WTC11 (cell line): ENCODE results near the gene MYL6B. TPM values are rescaled to one million over a fixed set of nuclear protein-coding genes. Genes with fewer than 3 reads are reported as not detected.
A peak's percentile ranks its signal among the peaks of the same experiment; 100 is the strongest.

Experiments used
- ATF2 ChIP-seq: sonication (generic); formaldehyde crosslinking; IDR thresholded peaks from 2 replicates; pipeline ENCODE4 v1.8.1; 2022; ENCODE audit warnings: low read depth, missing genetic modification reagents, borderline replicate concordance
- CBFB ChIP-seq: sonication (generic); formaldehyde crosslinking; IDR thresholded peaks from 2 replicates; pipeline ENCODE4 v1.8.1; 2022; ENCODE audit warnings: mild to moderate bottlenecking, low read depth, missing genetic modification reagents
- CREB1 ChIP-seq: sonication (generic); formaldehyde crosslinking; IDR thresholded peaks from 2 replicates; pipeline ENCODE4 v1.8.0; 2023; ENCODE audit warnings: mild to moderate bottlenecking, missing genetic modification reagents
- CREM ChIP-seq: sonication (generic); formaldehyde crosslinking; IDR thresholded peaks from 2 replicates; pipeline ENCODE4 v1.8.1; 2022; ENCODE audit warnings: mild to moderate bottlenecking, missing genetic modification reagents, moderate library complexity
- E2F4 ChIP-seq: sonication (generic); formaldehyde crosslinking; IDR thresholded peaks from 2 replicates; pipeline ENCODE4 v1.8.1; 2022; ENCODE audit warnings: low read depth, mild to moderate bottlenecking, moderate library complexity, missing genetic modification reagents, borderline replicate concordance
- EMX1 ChIP-seq: fragments of 250-450 bp; sonication (Bioruptor Pico); IDR thresholded peaks from 2 replicates; pipeline ENCODE4 v1.8.0; 2021; ENCODE audit warnings: mild to moderate bottlenecking
- FOXJ3 ChIP-seq: sonication (generic); formaldehyde crosslinking; IDR thresholded peaks from 2 replicates; pipeline ENCODE4 v1.9.0; 2021; ENCODE audit warnings: missing genetic modification reagents, mild to moderate bottlenecking, borderline replicate concordance
- FOXK1 ChIP-seq: sonication (generic); formaldehyde crosslinking; IDR thresholded peaks from 2 replicates; pipeline ENCODE4 v1.8.0; 2022; ENCODE audit warnings: mild to moderate bottlenecking, moderate library complexity, missing genetic modification reagents
- FOXP4 ChIP-seq: sonication (generic); formaldehyde crosslinking; IDR thresholded peaks from 2 replicates; pipeline ENCODE4 v1.8.0; 2022; ENCODE audit warnings: mild to moderate bottlenecking, missing genetic modification reagents
- GABPB1 ChIP-seq: sonication (generic); formaldehyde crosslinking; IDR thresholded peaks from 2 replicates; pipeline ENCODE4 v1.8.1; 2023; ENCODE audit warnings: mild to moderate bottlenecking, missing genetic modification reagents
- GRHL2 ChIP-seq: fragments of 250-450 bp; sonication (Bioruptor Pico); IDR thresholded peaks from 2 replicates; pipeline ENCODE4 v1.8.0; 2022; ENCODE audit warnings: mild to moderate bottlenecking, moderate library complexity; ENCODE audit not compliant: insufficient replicate concordance, severe bottlenecking
- GTF2I ChIP-seq: fragments of 250-450 bp; sonication (Bioruptor Pico); conservative IDR thresholded peaks from 2 replicates; pipeline ENCODE4 v1.4.0; 2021; ENCODE audit warnings: mild to moderate bottlenecking
- JAZF1 ChIP-seq: fragments of 250-450 bp; sonication (Bioruptor Pico); IDR thresholded peaks from 2 replicates; pipeline ENCODE4 v1.9.0; 2021; ENCODE audit warnings: moderate library complexity, mild to moderate bottlenecking, inconsistent platforms
- NFE2L1 ChIP-seq: sonication (generic); formaldehyde crosslinking; IDR thresholded peaks from 2 replicates; pipeline ENCODE4 v1.8.1; 2023; ENCODE audit warnings: missing genetic modification reagents
- NR1H2 ChIP-seq: sonication (generic); formaldehyde crosslinking; IDR thresholded peaks from 2 replicates; pipeline ENCODE4 v1.9.0; 2021; ENCODE audit warnings: mild to moderate bottlenecking, moderate library complexity, missing genetic modification reagents
- PREB ChIP-seq: sonication (generic); formaldehyde crosslinking; IDR thresholded peaks from 2 replicates; pipeline ENCODE4 v1.8.1; 2022; ENCODE audit warnings: mild to moderate bottlenecking, missing genetic modification reagents, moderate library complexity, borderline replicate concordance
- RELA ChIP-seq: sonication (generic); formaldehyde crosslinking; IDR thresholded peaks from 2 replicates; pipeline ENCODE4 v1.8.1; 2022; ENCODE audit warnings: missing genetic modification reagents, mild to moderate bottlenecking, borderline replicate concordance
- SOX15 ChIP-seq: fragments of 250-450 bp; sonication (Bioruptor Pico); IDR thresholded peaks from 2 replicates; pipeline ENCODE4 v1.9.0; 2021; ENCODE audit warnings: mild to moderate bottlenecking
- USF2 ChIP-seq: sonication (generic); formaldehyde crosslinking; IDR thresholded peaks from 2 replicates; pipeline ENCODE4 v1.8.1; 2023; ENCODE audit warnings: mild to moderate bottlenecking, missing genetic modification reagents, moderate library complexity
- ZNF281 ChIP-seq: sonication (generic); formaldehyde crosslinking; IDR thresholded peaks from 2 replicates; pipeline ENCODE4 v1.8.0; 2023; ENCODE audit warnings: mild to moderate bottlenecking, missing genetic modification reagents
- ZNF396 ChIP-seq: fragments of 250-450 bp; sonication (Bioruptor Pico); IDR thresholded peaks from 2 replicates; pipeline ENCODE4 v1.8.0; 2021; ENCODE audit warnings: mild to moderate bottlenecking, moderate library complexity, borderline replicate concordance
- ZNF425 ChIP-seq: fragments of 250-450 bp; sonication (Bioruptor Pico); conservative IDR thresholded peaks from 2 replicates; pipeline ENCODE4 v1.9.0; 2021; ENCODE audit warnings: mild to moderate bottlenecking
- total RNA-seq: library from RNA; stranded (reverse); gene quantifications from 3 replicates; pipeline ENCODE4 v1.2.3, GENCODE V29; 2021

Gene MYL6B
- total RNA-seq, 1 experiment from 2014 or later: 173 TPM

GRCh38 chr12:56117778-56118687 lies 34.4 kb upstream of the MYL6B start, which contains the start of gene ZC3H10 (continued):
- peak; percentile 70; the same call in 1 of the 2 replicates for TF ChIP-seq ZNF281 (CRISPR knock-in tag)
- TF ChIP-seq CREM (CRISPR knock-in tag): peak; percentile 88
- TF ChIP-seq FOXK1 (CRISPR knock-in tag): peak; percentile 98
- peak; percentile 100 for TF ChIP-seq EMX1 (CRISPR knock-in tag)
- TF ChIP-seq CBFB (CRISPR knock-in tag): peak; percentile 64; the same call in 1 of the 2 replicates
- 0 out of 2 replicates have a peak, but pooled peaks have one; percentile 60 for TF ChIP-seq NFE2L1 (CRISPR knock-in tag)
- no peak for TF ChIP-seq JAZF1 (CRISPR knock-in tag)
- no peak for TF ChIP-seq FOXP4
- no peak for TF ChIP-seq SOX15 (CRISPR knock-in tag)
- TF ChIP-seq GABPB1 (CRISPR knock-in tag): peak; percentile 83
- TF ChIP-seq NR1H2 (CRISPR knock-in tag): no peak
- TF ChIP-seq ZNF425 (CRISPR knock-in tag): peak; percentile 99
- no peak for TF ChIP-seq GRHL2
- TF ChIP-seq USF2 (CRISPR knock-in tag): peak; percentile 58; the same call in 1 of the 2 replicates
- TF ChIP-seq E2F4: no peak
- TF ChIP-seq PREB: no peak; the same call in 1 of the 2 replicates
- TF ChIP-seq GTF2I: no peak
- peak; percentile 95 for TF ChIP-seq CREB1 (CRISPR knock-in tag)
- no peak for TF ChIP-seq ATF2
- TF ChIP-seq ZNF396: no peak
- peak; percentile 42; the same call in 1 of the 2 replicates for TF ChIP-seq FOXJ3 (CRISPR knock-in tag)
- TF ChIP-seq RELA (CRISPR knock-in tag): 0 out of 2 replicates have a peak, but pooled peaks have one; percentile 19
